Natural killer cell (primary cell): Measurements from ENCODE around the gene CAP1. TPM values are rescaled to one million over a fixed set of nuclear protein-coding genes. Genes with fewer than 3 reads are reported as not detected.

Source experiments
- ATAC-seq, 3 donors: fragments of 150-1000 bp in 2 of 3; fragments of 200-7000 bp in 1 of 3; cut with Tn5 transposase; 1 replicate in 1 of 3; 2 replicates in 2 of 3; pipeline ENCODE4 v1.10.0; 2021; ENCODE audit warnings: mild to moderate bottlenecking in 2 of 3, moderate library complexity in 2 of 3
- DNase-seq, 2 donors: peaks; one replicate each; pipeline versions ENCODE4 v3.0.0 to v3.0.0-alpha.2; 2013 to 2021; ENCODE audit warnings: mixed read lengths in 1 of 2
- H3K27ac ChIP-seq: one replicate; pipeline ENCODE4 v1.5.1; 2013; ENCODE audit warnings: mild to moderate bottlenecking, low read length
- H3K27me3 ChIP-seq: one replicate; pipeline ENCODE4 v1.6.1; 2013; ENCODE audit warnings: low read length; ENCODE audit not compliant: control insufficient read depth, insufficient read depth
- H3K36me3 ChIP-seq: one replicate; pipeline ENCODE4 v1.6.1; 2013; ENCODE audit warnings: low read length; ENCODE audit not compliant: control insufficient read depth, insufficient read depth
- H3K4me1 ChIP-seq: one replicate; pipeline ENCODE4 v1.6.1; 2013; ENCODE audit warnings: low read length; ENCODE audit not compliant: control insufficient read depth, insufficient read depth
- H3K4me3 ChIP-seq: one replicate; pipeline ENCODE4 v1.5.1; 2013; ENCODE audit warnings: low read length
- H3K9me3 ChIP-seq: one replicate; pipeline ENCODE4 v1.6.1; 2013; ENCODE audit warnings: low read length; ENCODE audit not compliant: control insufficient read depth, insufficient read depth
- H3K27ac Mint-ChIP-seq, 2 donors: one replicate each; pipeline ENCODE4 v1.8.0; 2022; ENCODE audit warnings: mild to moderate bottlenecking in 2 of 2, mixed read lengths in 2 of 2, moderate library complexity in 1 of 2
- H3K27me3 Mint-ChIP-seq, 2 donors: one replicate each; pipeline ENCODE4 v1.8.0; 2022; ENCODE audit warnings: low read depth in 2 of 2, mixed read lengths in 2 of 2
- H3K36me3 Mint-ChIP-seq: one replicate; pipeline ENCODE4 v1.8.0; 2022; ENCODE audit warnings: mixed read lengths
- H3K4me1 Mint-ChIP-seq, 2 donors: one replicate each; pipeline ENCODE4 v1.8.0; 2022; ENCODE audit warnings: mixed read lengths in 2 of 2
- H3K4me3 Mint-ChIP-seq: one replicate; pipeline ENCODE4 v1.8.0; 2022; ENCODE audit warnings: mild to moderate bottlenecking, moderate library complexity, mixed read lengths
- H3K9me3 Mint-ChIP-seq, 2 donors: one replicate each; pipeline ENCODE4 v1.8.0; 2022; ENCODE audit warnings: mixed read lengths in 2 of 2
- WGBS: methylation state at CpG from one replicate; pipeline ENCODE4 v1.1.7; 2013; ENCODE audit warnings: missing lambda C conversion rate; ENCODE audit not compliant: insufficient coverage; 5-methylcytosine and 5-hydroxymethylcytosine counted together
- intact Hi-C: fragments of 100-400 bp; cut with micrococcal nuclease; formaldehyde crosslinking; loops from one replicate; pipeline ENCODE4 v1.14.2; 2022
- total RNA-seq, 4 donors: library from RNA; stranded (reverse); fragments of 120-200 nt in 1 of 4; gene quantifications; one replicate each; pipeline versions ENCODE4 v1.2.3 to v1.2.4, GENCODE V29; 2013 to 2022
- TF ChIP-seq, protein P1 (sequence below): fragments of 200-600 bp; IDR thresholded peaks from one replicate; pipeline ENCODE4 v1.8.0; 2022; ENCODE audit warnings: antibody characterized with exemption

Gene CAP1
- total RNA-seq, 3 donors from 2014 or later (not counting 1 experiment from before 2014, with no cell fraction given): 482 to 541 (median 537) TPM

DNA sequence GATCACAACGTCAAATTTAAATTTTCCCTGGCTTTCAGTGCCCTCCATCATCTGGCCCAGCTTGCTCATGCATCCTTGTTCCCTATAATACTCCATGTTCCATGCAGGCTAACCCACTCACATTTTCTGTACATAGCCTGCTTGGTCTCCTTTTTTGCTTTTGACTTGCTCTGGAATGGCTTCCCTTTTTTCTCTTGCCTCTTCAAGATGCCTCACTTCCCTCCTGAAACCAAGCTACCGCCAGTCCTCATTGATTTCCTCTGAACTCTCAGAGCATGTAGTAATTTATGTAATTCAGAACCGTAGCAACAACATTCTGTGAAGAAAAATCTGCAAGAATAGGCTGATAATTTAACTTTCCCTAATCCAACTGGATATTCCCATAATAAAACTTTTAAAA is 10.3 kb downstream of the CAP1 start:
- H3K4me3 Mint-ChIP-seq: peak overlapping the region; percentile 49
- no peaks in the 10 kb centered on the region for H3K9me3 ChIP-seq
- H3K36me3 Mint-ChIP-seq: no peaks in the 10 kb centered on the region
- ATAC-seq (no peak), DNase-seq (no peak)
- H3K9me3 Mint-ChIP-seq: no peaks in the 10 kb centered on the region
- intact Hi-C loops: no loop called here
- peaks cover 32% of the 10 kb centered on the region for H3K36me3 ChIP-seq
- H3K4me1 Mint-ChIP-seq: peaks cover 76 to 82% of the 10 kb centered on the region in 2 donors
- H3K27ac ChIP-seq: no peak overlapping the region
- 38% methylated on average over 3 of the region's 3 CpGs for WGBS
- peaks cover 63% of the 10 kb centered on the region for H3K4me1 ChIP-seq
- TF ChIP-seq, protein P1, sequence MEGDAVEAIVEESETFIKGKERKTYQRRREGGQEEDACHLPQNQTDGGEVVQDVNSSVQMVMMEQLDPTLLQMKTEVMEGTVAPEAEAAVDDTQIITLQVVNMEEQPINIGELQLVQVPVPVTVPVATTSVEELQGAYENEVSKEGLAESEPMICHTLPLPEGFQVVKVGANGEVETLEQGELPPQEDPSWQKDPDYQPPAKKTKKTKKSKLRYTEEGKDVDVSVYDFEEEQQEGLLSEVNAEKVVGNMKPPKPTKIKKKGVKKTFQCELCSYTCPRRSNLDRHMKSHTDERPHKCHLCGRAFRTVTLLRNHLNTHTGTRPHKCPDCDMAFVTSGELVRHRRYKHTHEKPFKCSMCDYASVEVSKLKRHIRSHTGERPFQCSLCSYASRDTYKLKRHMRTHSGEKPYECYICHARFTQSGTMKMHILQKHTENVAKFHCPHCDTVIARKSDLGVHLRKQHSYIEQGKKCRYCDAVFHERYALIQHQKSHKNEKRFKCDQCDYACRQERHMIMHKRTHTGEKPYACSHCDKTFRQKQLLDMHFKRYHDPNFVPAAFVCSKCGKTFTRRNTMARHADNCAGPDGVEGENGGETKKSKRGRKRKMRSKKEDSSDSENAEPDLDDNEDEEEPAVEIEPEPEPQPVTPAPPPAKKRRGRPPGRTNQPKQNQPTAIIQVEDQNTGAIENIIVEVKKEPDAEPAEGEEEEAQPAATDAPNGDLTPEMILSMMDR: no peak
- H3K27me3 ChIP-seq: no peaks in the 10 kb centered on the region
- no peak overlapping the region for H3K4me3 ChIP-seq
- H3K27me3 Mint-ChIP-seq: no peaks in the 10 kb centered on the region
- H3K27ac Mint-ChIP-seq: peak overlapping the region; percentile 93 to 95

DNA sequence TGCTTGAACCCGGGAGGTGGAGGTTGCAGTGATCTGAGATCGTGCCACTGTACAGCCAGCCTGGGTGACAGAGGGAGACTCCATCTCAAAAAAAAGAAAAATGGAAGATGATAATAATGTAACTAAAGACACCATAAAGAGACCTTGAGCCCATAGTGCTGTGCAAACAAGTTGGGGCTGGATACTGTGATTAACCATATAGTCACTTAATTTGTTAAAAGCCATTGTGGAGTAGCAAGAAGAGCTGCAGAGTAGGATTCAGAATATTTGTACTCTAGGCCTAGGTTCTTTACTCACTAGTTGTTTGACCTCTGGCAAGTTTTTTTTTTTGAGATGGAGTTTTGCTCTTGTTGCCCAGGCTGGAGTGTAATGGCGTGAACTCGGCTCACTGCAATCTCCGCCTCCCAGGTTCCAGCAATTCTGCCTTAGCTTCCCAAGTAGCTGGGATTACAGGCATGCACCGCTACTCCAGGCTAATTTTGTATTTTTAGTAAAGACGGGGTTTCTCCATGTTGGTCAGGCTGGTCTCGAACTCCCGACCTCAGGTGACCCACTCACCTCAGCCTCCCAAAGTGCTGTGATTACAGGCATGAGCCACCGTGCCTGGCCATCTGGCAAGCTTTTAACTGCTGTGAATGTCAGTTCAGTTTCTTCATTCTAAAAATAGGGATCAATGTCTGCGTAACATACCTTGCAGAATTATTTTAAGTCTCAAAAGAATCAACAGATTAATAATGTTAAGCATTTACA is 12.8 kb downstream of the CAP1 start:
- Histone ChIP-seq H3K27ac (no peak overlapping the region), H3K36me3 (peaks cover 31% of the 10 kb centered on the region), H3K9me3 (no peaks in the 10 kb centered on the region), H3K4me3 (no peak overlapping the region), H3K27me3 (no peaks in the 10 kb centered on the region), H3K4me1 (peaks cover 60% of the 10 kb centered on the region)
- no peak for ATAC-seq
- peak overlapping the region; percentile 4 for H3K4me3 Mint-ChIP-seq
- no peaks in the 10 kb centered on the region for H3K36me3 Mint-ChIP-seq
- WGBS: 86% methylated on average over 10 of the region's 11 CpGs
- TF ChIP-seq, protein P1: no peak
- DNase-seq: no peak
- no peaks in the 10 kb centered on the region for H3K27me3 Mint-ChIP-seq
- H3K4me1 Mint-ChIP-seq: peaks cover 87 to 91% of the 10 kb centered on the region in 2 donors
- peak overlapping the region; percentile 77 to 95 for H3K27ac Mint-ChIP-seq
- intact Hi-C loops: no loop called here
- H3K9me3 Mint-ChIP-seq: no peaks in the 10 kb centered on the region

DNA sequence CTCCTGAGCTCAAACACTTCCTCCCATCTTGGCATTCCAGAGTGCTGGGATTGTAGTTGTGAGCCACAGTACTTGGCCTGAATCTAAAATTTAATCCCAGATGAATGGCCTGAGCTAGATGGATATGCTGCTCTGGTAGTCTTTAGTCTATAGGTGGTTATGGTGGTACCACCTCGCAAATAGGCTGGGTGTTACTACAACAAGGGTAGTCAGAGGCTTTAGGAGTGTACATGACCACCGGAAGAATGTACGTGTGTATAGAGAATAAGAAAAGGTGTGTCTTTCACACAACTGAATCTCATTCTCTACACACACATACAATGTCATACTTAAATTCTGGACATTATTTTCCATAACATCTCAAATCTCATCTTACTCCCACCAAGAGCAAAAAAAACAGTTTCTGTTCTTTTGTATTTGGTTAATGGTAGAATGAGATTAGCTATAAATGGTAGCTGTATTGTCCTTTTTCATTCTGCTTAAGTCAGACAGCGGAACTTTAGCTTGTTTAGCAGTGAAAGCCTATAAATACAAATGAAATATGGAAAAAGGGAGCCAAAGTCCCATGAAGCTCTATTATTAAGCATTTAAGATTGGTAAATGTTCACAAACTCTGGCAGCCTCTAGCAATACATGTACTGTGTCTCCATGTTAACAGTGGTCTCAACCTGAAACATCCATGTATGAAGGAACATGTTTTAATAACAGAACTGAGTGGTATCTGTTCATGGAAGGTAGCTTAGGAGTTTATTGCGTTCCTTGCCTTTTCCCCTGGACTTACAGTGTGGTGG is 16.2 kb downstream of the CAP1 start:
- no peak for DNase-seq
- Mint-ChIP-seq H3K27ac (peak overlapping the region; percentile 77 to 95), H3K4me3 (peak overlapping the region; percentile 85), H3K4me1 (peaks cover 94 to 96% of the 10 kb centered on the region in 2 donors), H3K36me3 (no peaks in the 10 kb centered on the region), H3K27me3 (no peaks in the 10 kb centered on the region), H3K9me3 (no peaks in the 10 kb centered on the region)
- 84% methylated on average over 3 of the region's 5 CpGs for WGBS
- Histone ChIP-seq H3K27me3 (no peaks in the 10 kb centered on the region), H3K9me3 (no peaks in the 10 kb centered on the region), H3K27ac (peak overlapping the region; percentile 55), H3K36me3 (peaks cover 47% of the 10 kb centered on the region), H3K4me3 (no peak overlapping the region), H3K4me1 (peaks cover 60% of the 10 kb centered on the region)
- TF ChIP-seq, protein P1: no peak
- peak in 2 of 3 donors; percentile 45 to 52 for ATAC-seq
- intact Hi-C loops: no loop called here
